NCI-H2171 (cell line): Measurements from ENCODE around the gene CAP1.
"Not testable (repeated sequence)": the region's sequence is repeated elsewhere in the genome, so short reads cannot be mapped to it uniquely, and the experiment has no call there.

Experiments
- DNase-seq: peaks from one replicate; lab custom pipeline; 2025; lab: John Stamatoyannopoulos, UW

Gene CAP1

DNA sequence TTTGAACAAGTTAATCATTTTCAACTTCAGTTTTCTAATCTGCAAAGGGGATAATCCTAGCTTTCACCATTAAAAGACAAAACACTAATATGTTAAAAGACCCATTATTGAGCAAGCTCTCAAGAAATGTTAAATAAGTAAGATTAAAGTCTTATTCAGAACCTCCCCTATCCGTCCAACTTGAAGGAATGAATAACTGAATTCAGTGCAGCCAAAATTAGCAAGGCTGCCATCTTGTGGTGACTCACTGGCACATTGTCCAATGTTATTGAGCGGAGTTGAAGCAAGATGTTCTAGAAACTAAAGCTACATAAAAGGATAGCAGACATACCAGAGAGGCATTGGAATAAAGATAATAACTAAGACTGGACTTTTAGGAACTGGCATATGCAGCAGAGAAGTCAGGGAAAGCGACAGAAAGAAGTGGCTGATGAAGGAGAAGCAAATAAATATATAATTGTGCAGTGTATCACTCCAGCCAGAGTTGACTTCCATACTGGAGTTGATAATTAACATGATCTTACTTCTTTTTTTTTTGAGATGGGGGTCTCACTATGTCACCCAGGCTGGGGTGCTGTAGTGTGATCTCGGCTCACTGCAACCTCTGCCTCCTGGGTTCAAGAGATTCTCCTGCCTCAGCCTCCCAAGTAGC lies 8.2 kb upstream of the CAP1 start:
- DNase-seq: peak; percentile 27

DNA sequence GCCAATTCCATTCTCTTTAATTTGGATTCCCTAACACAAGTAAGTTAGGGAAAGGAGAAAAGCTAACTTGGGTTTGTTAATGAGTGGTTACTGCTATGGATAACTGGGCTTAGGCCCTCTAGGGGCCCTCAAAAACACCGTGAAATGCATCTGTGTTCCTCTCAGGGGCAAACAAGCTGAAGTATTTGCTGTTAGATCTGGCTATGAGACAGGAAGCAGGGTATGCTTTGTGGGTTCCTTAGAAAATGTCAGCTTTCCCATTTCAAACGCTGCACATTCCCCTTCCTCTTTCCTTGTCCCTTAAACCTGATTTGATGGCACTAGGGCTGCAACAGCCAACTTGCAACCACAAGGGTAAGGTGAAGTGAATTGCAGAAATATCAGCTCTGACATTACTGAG lies 5.7 kb upstream of the CAP1 start:
- no peak for DNase-seq

DNA sequence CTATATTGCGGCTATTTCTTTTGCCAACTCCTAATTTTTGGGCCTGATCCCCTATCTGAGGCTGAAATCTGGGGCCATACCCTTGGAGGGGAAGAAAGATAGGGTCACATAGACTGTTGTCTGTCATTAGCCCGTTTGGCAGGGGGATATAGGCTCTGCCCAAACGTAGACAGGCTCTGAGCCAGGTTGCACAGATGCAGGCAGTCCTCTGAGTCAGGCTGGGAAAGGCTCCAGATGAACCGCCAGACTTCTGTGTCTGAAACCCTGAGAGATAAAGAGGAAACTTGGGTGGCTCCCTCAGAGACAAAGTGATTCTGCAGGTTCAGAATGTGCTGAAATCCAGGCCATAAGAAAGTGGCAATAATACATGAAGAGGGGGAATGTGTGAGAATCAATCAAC lies 4.0 kb upstream of the CAP1 start:
- DNase-seq: peak; percentile 15

DNA sequence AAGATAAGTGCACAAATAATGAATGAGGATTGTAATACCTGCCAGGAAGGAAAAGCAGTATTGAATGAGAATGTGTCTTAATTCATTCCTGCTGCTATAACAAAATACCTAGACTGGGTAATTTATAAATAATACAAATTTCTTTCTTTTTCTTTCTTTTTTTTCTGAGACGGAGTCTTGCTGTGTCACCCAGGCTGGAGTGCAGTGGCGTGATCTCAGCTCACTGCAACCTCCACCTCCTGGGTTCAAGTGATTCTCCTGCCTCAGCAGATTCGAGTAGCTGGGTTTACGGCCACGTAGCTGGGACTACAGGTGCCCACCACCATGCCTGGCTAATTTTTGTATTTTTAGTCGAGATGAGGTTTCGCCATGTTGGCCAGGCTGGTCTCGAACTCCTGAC lies 3.3 kb upstream of the CAP1 start:
- not testable (repeated sequence) for DNase-seq

DNA sequence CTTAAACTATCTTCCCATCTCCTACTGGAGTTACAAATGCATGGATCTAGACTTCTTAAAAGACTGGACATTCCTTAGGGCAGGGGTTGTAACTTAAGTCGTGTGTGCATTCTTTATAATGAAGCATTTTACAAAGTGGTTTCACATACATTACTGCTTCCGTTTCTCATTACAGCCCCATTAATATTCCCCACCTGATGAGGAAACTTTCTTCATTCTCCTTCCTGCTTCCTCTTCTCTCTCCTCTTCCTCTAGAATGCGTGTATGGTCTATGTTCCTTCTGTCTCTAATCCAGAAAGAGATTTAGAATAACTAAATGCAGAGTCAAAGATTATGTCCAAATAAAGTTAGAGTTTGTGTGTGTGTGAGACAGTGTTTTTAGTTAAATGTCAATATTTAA lies 1.8 kb upstream of the CAP1 start:
- no peak for DNase-seq

DNA sequence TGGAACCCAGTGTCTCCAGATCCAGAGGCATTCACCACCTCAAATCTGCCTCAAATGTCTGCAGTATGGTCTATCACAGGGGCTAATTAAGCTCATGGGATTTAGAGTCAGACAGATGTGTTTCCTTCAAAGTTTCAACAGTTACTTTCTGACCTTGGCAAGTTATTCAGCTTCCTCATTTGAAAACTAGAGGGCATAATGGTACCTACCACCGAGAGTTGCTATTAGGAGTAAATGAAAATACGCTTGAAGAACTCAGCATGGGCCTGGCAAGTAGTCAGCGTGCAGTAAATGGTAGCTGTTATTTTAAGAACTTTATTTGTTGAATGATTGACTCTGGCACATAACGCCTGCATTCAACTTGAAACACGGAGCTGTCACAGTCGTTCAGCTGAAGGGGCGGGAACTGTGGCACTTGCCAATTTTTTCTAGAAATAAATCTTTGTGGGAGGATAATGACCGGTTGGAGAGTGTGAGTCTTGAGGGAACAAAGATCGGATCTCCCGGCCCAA lies 1.2 kb upstream of the CAP1 start:
- no peak for DNase-seq

DNA sequence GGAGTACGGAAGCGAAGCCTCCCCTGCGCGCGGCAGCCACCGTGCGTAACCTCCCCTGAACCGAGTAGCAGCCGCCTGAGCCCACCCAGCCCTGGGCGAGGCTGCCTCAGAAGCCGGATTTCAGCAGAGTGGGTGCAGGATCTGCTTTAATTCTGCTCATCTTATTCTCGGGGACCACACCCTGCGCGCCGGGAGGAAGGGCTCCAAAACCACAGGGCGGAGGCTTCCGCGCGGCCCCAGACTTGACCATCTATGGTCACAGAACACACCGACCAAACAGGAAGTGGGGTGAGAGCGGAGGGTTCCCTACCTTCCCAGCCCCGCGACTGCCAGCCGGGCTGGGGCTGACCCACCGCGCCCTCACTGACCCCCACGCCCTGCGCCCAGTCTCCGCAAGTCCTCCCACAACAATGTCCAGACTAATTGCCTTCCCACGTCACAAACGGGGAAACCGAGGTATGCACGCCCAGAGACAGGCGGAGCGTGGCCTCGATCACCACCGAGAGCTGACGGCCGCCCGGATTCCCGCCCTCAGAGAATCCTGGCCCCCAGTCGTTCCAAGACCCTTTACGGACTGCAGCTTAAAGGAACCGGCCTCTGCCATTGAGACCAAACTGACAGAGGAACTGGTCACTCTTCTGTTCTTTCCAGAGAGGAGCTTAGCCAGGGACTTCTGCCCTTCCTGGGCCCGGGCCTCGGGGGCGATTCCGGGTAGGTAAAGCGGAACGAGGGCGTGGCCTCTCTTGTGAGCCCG lies 595 bp upstream of the CAP1 start:
- DNase-seq: peak; percentile 44

DNA sequence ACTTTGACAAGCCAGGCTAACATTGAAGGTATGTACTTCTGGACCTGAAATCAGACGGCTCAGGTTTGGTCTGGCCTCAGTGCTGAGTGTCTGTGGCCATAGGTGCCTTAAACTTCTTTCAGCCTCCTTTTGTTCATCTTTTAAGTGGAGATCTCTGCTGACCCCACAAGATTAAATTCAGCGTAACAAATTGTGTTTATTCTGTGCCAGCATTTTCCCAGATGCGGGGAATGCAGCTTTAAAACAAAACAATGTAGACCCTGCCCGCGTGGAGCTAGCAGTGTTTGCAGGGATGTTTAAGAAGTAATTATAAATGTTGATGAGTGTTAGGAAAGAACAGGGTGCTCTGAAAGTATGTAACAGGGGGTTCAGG lies 923 bp downstream of the CAP1 start:
- DNase-seq: no peak

DNA sequence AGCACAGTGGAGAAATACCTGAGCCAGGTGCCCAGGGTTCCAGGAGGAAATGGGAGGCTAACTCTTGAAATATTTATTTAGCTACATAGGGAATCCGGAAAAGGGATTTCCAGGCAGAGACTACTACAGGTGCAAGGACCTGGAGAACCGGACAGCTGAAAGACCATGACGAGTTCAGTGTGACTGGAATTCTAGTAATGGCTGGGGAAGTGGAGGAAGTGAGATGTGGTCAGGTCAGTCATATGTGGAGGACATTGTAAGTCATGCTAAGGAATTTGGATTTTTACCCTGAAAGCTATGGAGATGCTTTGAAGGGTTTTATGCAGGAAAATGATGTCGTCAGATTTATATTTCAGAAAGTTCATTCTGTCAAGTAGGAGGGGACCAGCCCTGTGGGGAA lies 1.8 kb downstream of the CAP1 start:
- DNase-seq: no peak

DNA sequence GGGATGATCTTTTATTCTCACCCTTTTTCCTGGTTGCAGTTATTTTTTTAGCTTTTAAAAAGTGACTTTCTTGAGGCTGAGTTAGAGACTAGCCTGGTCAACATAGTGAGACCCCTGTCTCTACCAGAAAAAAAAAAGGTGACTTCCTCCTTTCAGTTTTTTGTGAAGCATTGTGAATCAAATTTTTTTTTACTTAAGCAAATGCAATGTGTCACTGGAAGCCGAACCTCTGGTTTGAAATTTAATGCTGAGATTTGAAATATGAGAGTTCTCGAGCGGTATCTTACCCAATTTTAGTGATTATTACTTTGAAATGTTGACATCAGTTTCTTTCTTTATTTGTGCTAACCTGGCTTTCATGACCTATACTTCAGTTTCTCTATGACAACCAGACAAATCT lies 3.6 kb downstream of the CAP1 start:
- no peak for DNase-seq

DNA sequence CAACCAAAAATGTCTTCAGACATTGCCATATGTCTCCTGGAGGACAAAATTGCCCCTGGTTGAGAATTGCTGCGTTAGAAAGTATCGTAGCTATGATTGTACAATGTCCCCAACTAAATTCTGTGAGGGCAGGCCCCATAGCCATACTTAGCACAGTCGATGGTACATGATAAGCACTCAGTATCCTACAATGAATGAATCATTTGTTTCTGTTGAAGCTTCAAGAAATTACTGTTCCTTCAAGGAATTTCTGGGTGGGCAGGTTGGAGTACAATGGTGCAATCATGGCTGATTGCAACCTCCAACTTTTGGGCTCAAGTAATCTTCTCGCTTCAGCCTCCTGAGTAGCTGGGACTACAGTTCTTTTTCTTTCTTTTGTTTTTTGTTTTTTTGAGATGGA lies 4.7 kb downstream of the CAP1 start:
- DNase-seq: no peak

DNA sequence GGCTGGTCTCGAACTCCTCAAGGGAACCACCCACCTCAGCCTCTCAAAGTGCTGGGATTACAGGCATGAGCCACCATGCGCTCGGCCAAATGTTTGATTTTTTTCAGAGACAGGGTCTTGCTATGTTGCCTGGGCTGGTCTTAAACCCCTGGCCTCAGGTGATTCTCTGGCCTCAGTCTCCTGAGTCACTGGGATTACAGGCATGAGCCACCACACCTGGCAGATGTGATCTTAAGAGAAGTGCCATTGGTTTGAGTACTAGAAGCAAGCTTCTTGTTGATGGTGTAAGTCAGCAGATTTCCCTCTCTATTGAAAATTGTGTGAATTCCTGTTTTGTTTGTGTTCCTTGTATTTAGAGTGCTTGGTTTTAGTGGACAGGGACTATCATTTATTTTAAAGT lies 5.2 kb downstream of the CAP1 start:
- DNase-seq: no peak

DNA sequence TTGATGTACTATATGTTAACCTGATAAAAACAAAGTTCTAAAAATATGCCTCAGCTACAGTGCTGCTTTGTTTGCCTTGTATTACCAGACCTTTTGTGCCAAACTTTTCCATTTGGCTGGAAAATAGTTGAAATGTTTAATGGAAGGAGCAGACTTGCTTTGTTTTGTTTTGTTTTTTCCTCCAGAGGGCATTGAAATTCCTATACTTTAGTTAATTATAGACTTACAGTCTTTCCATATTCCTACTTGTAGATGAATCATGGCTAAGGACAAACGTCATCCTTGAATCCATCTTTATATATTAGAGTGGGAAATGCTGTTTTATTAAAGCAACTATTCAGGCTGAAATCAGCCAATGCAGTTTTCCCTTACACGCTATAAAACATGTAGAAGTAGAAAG lies 6.7 kb downstream of the CAP1 start:
- no peak for DNase-seq

DNA sequence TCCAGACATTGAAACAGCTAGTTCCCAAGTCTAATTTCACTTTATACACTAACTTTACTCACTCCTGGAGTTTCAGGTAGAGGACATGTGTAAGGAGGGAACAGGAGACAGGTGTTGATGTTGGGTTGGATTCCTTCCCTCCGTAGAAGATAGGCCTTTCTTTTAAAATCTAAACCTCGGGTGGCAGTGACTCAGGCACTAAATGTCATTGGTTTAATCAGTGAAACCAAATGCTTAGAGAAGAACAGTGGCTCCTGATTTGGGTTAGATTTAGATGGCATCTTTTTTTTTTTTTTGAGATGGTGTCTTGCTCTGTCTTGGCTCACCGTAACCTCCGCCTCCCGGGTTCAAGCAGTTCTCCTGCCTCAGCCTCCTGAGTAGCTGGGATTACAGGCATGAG lies 7.2 kb downstream of the CAP1 start:
- no peak for DNase-seq

DNA sequence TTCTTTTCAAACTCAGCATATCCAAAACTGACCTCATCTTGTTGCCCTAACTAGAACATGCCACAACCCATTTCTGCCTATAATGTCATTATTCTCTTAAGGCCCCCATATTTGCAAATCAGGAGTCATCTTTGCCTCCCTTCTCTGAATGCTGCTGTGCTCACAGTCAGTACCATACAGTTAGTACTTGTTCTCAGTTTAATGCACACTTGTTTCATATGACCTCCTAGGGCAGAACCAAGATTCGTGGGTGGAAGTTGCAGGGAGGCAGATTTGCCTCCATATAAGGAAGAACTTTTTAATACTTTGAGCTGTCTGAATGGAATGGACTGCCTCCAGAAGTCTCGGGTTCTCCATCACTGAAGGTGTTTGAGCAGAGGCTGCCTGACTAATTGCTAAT lies 9.2 kb downstream of the CAP1 start:
- no peak for DNase-seq

DNA sequence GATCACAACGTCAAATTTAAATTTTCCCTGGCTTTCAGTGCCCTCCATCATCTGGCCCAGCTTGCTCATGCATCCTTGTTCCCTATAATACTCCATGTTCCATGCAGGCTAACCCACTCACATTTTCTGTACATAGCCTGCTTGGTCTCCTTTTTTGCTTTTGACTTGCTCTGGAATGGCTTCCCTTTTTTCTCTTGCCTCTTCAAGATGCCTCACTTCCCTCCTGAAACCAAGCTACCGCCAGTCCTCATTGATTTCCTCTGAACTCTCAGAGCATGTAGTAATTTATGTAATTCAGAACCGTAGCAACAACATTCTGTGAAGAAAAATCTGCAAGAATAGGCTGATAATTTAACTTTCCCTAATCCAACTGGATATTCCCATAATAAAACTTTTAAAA lies 10.3 kb downstream of the CAP1 start:
- no peak for DNase-seq

DNA sequence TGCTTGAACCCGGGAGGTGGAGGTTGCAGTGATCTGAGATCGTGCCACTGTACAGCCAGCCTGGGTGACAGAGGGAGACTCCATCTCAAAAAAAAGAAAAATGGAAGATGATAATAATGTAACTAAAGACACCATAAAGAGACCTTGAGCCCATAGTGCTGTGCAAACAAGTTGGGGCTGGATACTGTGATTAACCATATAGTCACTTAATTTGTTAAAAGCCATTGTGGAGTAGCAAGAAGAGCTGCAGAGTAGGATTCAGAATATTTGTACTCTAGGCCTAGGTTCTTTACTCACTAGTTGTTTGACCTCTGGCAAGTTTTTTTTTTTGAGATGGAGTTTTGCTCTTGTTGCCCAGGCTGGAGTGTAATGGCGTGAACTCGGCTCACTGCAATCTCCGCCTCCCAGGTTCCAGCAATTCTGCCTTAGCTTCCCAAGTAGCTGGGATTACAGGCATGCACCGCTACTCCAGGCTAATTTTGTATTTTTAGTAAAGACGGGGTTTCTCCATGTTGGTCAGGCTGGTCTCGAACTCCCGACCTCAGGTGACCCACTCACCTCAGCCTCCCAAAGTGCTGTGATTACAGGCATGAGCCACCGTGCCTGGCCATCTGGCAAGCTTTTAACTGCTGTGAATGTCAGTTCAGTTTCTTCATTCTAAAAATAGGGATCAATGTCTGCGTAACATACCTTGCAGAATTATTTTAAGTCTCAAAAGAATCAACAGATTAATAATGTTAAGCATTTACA lies 12.8 kb downstream of the CAP1 start:
- DNase-seq: no peak

DNA sequence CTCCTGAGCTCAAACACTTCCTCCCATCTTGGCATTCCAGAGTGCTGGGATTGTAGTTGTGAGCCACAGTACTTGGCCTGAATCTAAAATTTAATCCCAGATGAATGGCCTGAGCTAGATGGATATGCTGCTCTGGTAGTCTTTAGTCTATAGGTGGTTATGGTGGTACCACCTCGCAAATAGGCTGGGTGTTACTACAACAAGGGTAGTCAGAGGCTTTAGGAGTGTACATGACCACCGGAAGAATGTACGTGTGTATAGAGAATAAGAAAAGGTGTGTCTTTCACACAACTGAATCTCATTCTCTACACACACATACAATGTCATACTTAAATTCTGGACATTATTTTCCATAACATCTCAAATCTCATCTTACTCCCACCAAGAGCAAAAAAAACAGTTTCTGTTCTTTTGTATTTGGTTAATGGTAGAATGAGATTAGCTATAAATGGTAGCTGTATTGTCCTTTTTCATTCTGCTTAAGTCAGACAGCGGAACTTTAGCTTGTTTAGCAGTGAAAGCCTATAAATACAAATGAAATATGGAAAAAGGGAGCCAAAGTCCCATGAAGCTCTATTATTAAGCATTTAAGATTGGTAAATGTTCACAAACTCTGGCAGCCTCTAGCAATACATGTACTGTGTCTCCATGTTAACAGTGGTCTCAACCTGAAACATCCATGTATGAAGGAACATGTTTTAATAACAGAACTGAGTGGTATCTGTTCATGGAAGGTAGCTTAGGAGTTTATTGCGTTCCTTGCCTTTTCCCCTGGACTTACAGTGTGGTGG lies 16.2 kb downstream of the CAP1 start:
- DNase-seq: no peak

DNA sequence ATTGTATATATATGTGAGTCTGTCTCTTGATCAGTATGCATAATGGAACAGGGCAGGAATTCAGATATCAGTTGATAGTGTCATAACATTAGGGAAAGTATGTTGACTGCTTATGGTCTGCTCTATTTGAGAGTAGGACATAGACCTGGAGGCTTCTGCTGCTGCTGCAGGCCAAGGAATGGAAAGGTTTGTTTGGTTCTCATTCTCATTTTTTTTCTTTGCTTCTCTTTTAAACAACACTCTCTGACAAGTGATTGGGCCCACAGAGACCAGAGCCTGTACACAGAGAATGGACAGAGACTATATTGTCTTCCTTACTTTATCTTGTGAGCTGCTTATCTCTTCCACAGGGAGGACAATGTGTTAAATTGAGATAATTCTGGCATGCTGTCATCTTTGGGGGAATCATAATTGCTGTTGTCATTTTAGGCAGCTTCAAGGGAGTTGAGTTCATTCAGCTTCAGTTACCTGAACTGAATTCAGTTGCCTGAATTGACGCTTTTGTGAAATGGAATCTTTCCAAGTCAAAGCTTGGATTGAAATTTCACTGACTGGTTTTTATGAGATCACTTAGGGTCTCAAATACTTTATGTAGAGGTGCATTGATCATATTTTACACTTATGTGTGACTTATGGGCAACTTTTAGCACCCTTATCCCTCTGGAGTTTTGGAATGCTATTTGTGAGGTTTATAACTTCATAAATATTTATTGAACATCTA lies 16.9 kb downstream of the CAP1 start:
- DNase-seq: no peak

DNA sequence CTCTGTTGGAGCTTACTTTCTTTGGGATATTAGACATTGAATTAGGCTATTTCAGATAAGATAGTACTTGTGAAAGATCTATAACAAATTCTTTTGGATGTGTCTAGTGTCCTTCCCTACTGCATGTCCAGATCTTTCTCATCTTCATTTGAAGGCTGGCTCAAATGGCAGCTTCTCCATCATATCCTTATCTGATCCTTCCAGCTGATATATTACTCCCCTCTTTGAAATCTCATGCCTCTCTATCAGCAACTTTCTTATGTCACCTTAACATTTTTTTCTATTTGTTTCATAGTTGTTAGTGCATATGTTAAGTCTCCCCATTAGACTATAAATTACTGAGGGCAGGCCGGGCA lies 17.5 kb downstream of the CAP1 start:
- no peak for DNase-seq

DNA sequence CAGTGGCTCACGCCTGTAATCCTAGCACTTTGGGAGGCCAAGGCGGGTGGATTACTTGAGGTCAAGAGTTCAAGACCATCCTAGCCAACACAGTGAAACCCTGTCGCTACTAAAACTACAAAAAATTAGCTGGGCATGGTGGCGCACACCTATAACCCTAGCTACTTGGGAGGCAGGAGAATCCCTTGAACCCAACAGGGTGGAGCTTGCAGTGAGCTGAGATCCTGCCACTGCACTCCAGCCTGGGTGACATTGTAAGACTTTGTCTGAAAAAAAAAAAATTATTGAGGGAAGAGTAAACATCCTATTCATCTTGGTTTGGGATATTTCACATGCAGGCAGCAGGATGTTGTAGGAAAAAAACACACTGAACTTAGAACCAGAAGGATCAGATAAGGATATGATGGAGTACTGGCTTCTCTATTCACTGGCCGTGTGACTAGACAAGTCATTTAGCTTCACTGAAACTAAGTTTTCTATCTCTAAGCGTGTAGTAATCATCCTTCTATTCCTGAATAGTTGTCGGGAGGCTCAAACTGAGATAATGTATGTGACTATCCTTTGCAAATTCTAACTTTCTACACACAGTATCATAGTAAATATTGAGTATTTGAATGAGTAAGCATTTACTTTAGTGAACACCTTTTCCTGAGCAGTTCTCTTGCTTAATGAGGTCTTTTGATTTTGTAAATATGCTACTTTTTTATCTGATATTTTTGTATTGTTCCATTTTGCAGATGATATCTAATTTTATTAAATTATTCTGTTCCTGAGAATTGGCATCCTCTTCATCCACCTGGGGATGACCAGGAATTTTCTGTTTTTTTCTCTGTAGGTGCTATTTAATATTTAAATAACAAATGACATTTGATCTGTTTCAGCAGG lies 18.2 kb downstream of the CAP1 start:
- peak; percentile 15 for DNase-seq
